GM19397 (cell line): ENCODE measurements around the gene RBP5.
"Not testable (repeated sequence)": the region's sequence is repeated elsewhere in the genome, so short reads cannot be mapped to it uniquely, and the experiment has no call there.

Experiments used
- ATAC-seq: cut with Tn5 transposase; IDR thresholded peaks from one replicate; pipeline ENCODE4 v1.9.1; 2021; ENCODE audit warnings: mild to moderate bottlenecking, moderate library complexity; ENCODE audit not compliant: unreplicated experiment

The RBP5 gene

GRCh38 chr12:7123806-7124522 is 4.7 kb downstream of the RBP5 start:
- ATAC-seq: no peak

- no peak for ATAC-seq
Observed at GRCh38 chr12:7122811-7123769, 5.6 kb downstream of the RBP5 start.

- no peak for ATAC-seq
Observed at GRCh38 chr12:7121324-7121723, 7.4 kb downstream of the RBP5 start.

GRCh38 chr12:7120166-7120565 is 8.5 kb downstream of the RBP5 start:
- ATAC-seq: no peak

GRCh38 chr12:7118881-7119280 is 9.8 kb downstream of the RBP5 start:
- no peak for ATAC-seq

- no peak for ATAC-seq
Observed at GRCh38 chr12:7117670-7118069, 11.0 kb downstream of the RBP5 start.

- ATAC-seq: no peak
Observed at GRCh38 chr12:7116916-7117315, 11.8 kb downstream of the RBP5 start.

GRCh38 chr12:7116196-7116595 is 12.5 kb downstream of the RBP5 start:
- ATAC-seq: no peak

- no peak for ATAC-seq
Observed at GRCh38 chr12:7114851-7115250, 13.8 kb downstream of the RBP5 start.

GRCh38 chr12:7114008-7114407 is 14.7 kb downstream of the RBP5 start:
- ATAC-seq: no peak

GRCh38 chr12:7113389-7113871 is 15.3 kb downstream of the RBP5 start:
- no peak for ATAC-seq

- ATAC-seq: no peak
Observed at GRCh38 chr12:7112041-7112440, 16.6 kb downstream of the RBP5 start.

GRCh38 chr12:7110661-7111060 is 18.0 kb downstream of the RBP5 start:
- ATAC-seq: no peak

GRCh38 chr12:7109572-7109920 is 19.1 kb downstream of the RBP5 start:
- ATAC-seq: no peak

- ATAC-seq: peak; percentile 35
Observed at GRCh38 chr12:7108796-7109571, 19.7 kb downstream of the RBP5 start, which contains the start of gene C1RL. Gene C1RL (minus strand): TSS chr12:7109214. CDS start chr12:7109180, 34 bp downstream.

GRCh38 chr12:7108003-7108795 is 20.5 kb downstream of the RBP5 start:
- peak; percentile 91 for ATAC-seq

GRCh38 chr12:7107636-7108002 is 21.1 kb downstream of the RBP5 start:
- no peak for ATAC-seq

GRCh38 chr12:7107181-7107580 is 21.5 kb downstream of the RBP5 start:
- not testable (repeated sequence) for ATAC-seq

GRCh38 chr12:7106082-7106481 is 22.6 kb downstream of the RBP5 start:
- ATAC-seq: no peak

- no peak for ATAC-seq
Observed at GRCh38 chr12:7103837-7104584, 24.7 kb downstream of the RBP5 start.
